H1 (cell line): Measurements from ENCODE around the gene ZW10.
"Not testable (repeated sequence)": the region's sequence is repeated elsewhere in the genome, so short reads cannot be mapped to it uniquely, and the experiment has no call there.

Experiments used
- POLR2AphosphoS5 ChIP-seq: IDR thresholded peaks from 2 replicates; pipeline ENCODE4 v1.6.1; 2011; ENCODE audit warnings: low read depth, low read length
- TAF1 ChIP-seq: IDR thresholded peaks from 2 replicates; pipeline ENCODE4 v1.6.1; 2011; ENCODE audit warnings: mild to moderate bottlenecking, low read depth, low read length

GRCh38 chr11:113763040-113763439 lies 10.5 kb downstream of the ZW10 start:
- not testable (repeated sequence) for TF ChIP-seq POLR2AphosphoS5, TAF1
